H9 (cell line): ENCODE results near the gene DOCK9. TPM values are rescaled to one million over a fixed set of nuclear protein-coding genes. Genes with fewer than 3 reads are reported as not detected.

Source experiments
- DNase-seq: peaks from one replicate; pipeline ENCODE4 v3.0.0-alpha.2; 2017
- H2AFZ ChIP-seq: one replicate; pipeline ENCODE4 v1.6.1; 2013; ENCODE audit warnings: mild to moderate bottlenecking, low read length, control low read depth, moderate library complexity
- H2AK5ac ChIP-seq: 2 replicates; pipeline ENCODE4 v1.6.1; 2013; ENCODE audit warnings: low read length, control low read depth, mixed read lengths; ENCODE audit not compliant: insufficient read length
- H2BK120ac ChIP-seq: one replicate; pipeline ENCODE4 v1.6.1; 2013; ENCODE audit warnings: low read depth, mild to moderate bottlenecking, low read length, control low read depth, inconsistent platforms; ENCODE audit not compliant: poor library complexity, severe bottlenecking
- H2BK12ac ChIP-seq: 2 replicates; pipeline ENCODE4 v1.6.1; 2013; ENCODE audit warnings: low read length, control low read depth, mixed read lengths, low read depth; ENCODE audit not compliant: insufficient read length
- H2BK15ac ChIP-seq: 2 replicates; pipeline ENCODE4 v1.6.1; 2013; ENCODE audit warnings: low read depth, low read length, control low read depth
- H2BK20ac ChIP-seq: one replicate; pipeline ENCODE4 v1.6.1; 2013; ENCODE audit warnings: low read depth, mild to moderate bottlenecking, low read length, control low read depth, inconsistent platforms; ENCODE audit not compliant: poor library complexity, severe bottlenecking
- H2BK5ac ChIP-seq: 2 replicates; pipeline ENCODE4 v1.6.1; 2013; ENCODE audit warnings: low read length, control low read depth, mixed read lengths; ENCODE audit not compliant: insufficient read length
- H3K14ac ChIP-seq: 2 replicates; pipeline ENCODE4 v1.6.1; 2013; ENCODE audit warnings: low read length, control low read depth; ENCODE audit not compliant: insufficient read depth
- H3K18ac ChIP-seq: 2 replicates; pipeline ENCODE4 v1.6.1; 2013; ENCODE audit warnings: low read depth, mild to moderate bottlenecking, mixed read lengths, low read length, control low read depth; ENCODE audit not compliant: insufficient read length
- H3K23ac ChIP-seq: 2 replicates; pipeline ENCODE4 v1.6.1; 2013; ENCODE audit warnings: low read length, control low read depth, mixed read lengths, low read depth; ENCODE audit not compliant: insufficient read length
- H3K23me2 ChIP-seq: 2 replicates; pipeline ENCODE4 v1.6.1; 2013; ENCODE audit warnings: low read depth, mild to moderate bottlenecking, mixed read lengths, low read length, control low read depth; ENCODE audit not compliant: insufficient read length, poor library complexity, severe bottlenecking
- H3K27ac ChIP-seq: 2 replicates; pipeline ENCODE4 v1.5.1; 2013; ENCODE audit warnings: low read length, control low read depth, mixed read lengths, low read depth; ENCODE audit not compliant: insufficient read length
- H3K27me3 ChIP-seq: 2 replicates; pipeline ENCODE4 v1.6.1; 2013; ENCODE audit warnings: low read length, control low read depth, inconsistent platforms; ENCODE audit not compliant: insufficient read depth
- H3K4ac ChIP-seq: 2 replicates; pipeline ENCODE4 v1.6.1; 2013; ENCODE audit warnings: low read depth, mild to moderate bottlenecking, control low read depth, inconsistent platforms, low read length, moderate library complexity
- H3K4me1 ChIP-seq: 2 replicates; pipeline ENCODE4 v1.6.1; 2013; ENCODE audit warnings: low read length, control low read depth, inconsistent platforms; ENCODE audit not compliant: insufficient read depth
- H3K4me2 ChIP-seq: 2 replicates; pipeline ENCODE4 v1.6.1; 2013; ENCODE audit warnings: low read length, control low read depth, mixed read lengths; ENCODE audit not compliant: insufficient read length, insufficient read depth
- H3K56ac ChIP-seq: 2 replicates; pipeline ENCODE4 v1.6.1; 2013; ENCODE audit warnings: low read depth, mild to moderate bottlenecking, mixed read lengths, low read length, control low read depth; ENCODE audit not compliant: insufficient read length
- H3K79me1 ChIP-seq: 2 replicates; pipeline ENCODE4 v1.6.1; 2013; ENCODE audit warnings: low read depth, mild to moderate bottlenecking, moderate library complexity, low read length, control low read depth, inconsistent platforms; ENCODE audit not compliant: insufficient read depth, poor library complexity, severe bottlenecking
- H3K79me2 ChIP-seq: 2 replicates; pipeline ENCODE4 v1.6.1; 2013; ENCODE audit warnings: low read length, control low read depth, inconsistent platforms; ENCODE audit not compliant: insufficient read depth
- H3K9ac ChIP-seq: 2 replicates; pipeline ENCODE4 v1.6.1; 2013; ENCODE audit warnings: low read length, control low read depth, mixed read lengths; ENCODE audit not compliant: insufficient read length; ENCODE audit errors: extremely low read depth
- H3K9me3 ChIP-seq: one replicate; pipeline ENCODE4 v1.6.1; 2013; ENCODE audit warnings: low read depth, low read length, inconsistent platforms; ENCODE audit not compliant: control insufficient read depth
- H3T11ph ChIP-seq: one replicate; pipeline ENCODE4 v1.6.1; 2013; ENCODE audit warnings: mild to moderate bottlenecking, low read length, control low read depth, inconsistent platforms
- H4K20me1 ChIP-seq: one replicate; pipeline ENCODE4 v1.6.1; 2013; ENCODE audit not compliant: control insufficient read depth, insufficient read length, insufficient read depth
- H4K5ac ChIP-seq: 2 replicates; pipeline ENCODE4 v1.6.1; 2013; ENCODE audit warnings: low read depth, mild to moderate bottlenecking, mixed read lengths, low read length, control low read depth; ENCODE audit not compliant: insufficient read length
- H4K8ac ChIP-seq: replicated peaks from 2 replicates; pipeline ENCODE4 v1.6.1; 2013; ENCODE audit warnings: low read length, control low read depth, mixed read lengths, low read depth; ENCODE audit not compliant: insufficient read length
- H4K91ac ChIP-seq: 2 replicates; pipeline ENCODE4 v1.6.1; 2013; ENCODE audit warnings: low read depth, mild to moderate bottlenecking, moderate library complexity, mixed read lengths, low read length, control low read depth; ENCODE audit not compliant: insufficient read length
- H3K27ac Mint-ChIP-seq, 3 experiments: 2 replicates in 2 of 3; 3 replicates in 1 of 3; pipeline ENCODE4 v1.8.0; 2020 to 2021; ENCODE audit warnings: mixed read lengths in 3 of 3, mild to moderate bottlenecking in 1 of 3, moderate library complexity in 1 of 3
- H3K27me3 Mint-ChIP-seq: 2 replicates; pipeline ENCODE4 v1.8.0; 2021; ENCODE audit warnings: low read depth, mild to moderate bottlenecking, moderate library complexity, mixed read lengths
- H3K36me3 Mint-ChIP-seq, 3 experiments: 2 replicates in 2 of 3; 3 replicates in 1 of 3; pipeline ENCODE4 v1.8.0; 2020 to 2021; ENCODE audit warnings: low read depth in 3 of 3, mixed read lengths in 3 of 3; ENCODE audit not compliant: insufficient read depth in 1 of 3
- H3K4me1 Mint-ChIP-seq, 2 experiments: 2 replicates each; pipeline ENCODE4 v1.8.0; 2020; ENCODE audit warnings: mixed read lengths in 2 of 2
- H3K4me3 Mint-ChIP-seq, 2 experiments: 2 replicates in 1 of 2; 3 replicates in 1 of 2; pipeline ENCODE4 v1.8.0; 2020 to 2021; ENCODE audit warnings: mild to moderate bottlenecking in 2 of 2, mixed read lengths in 2 of 2, moderate library complexity in 1 of 2
- H3K9me3 Mint-ChIP-seq, 2 experiments: 2 replicates in 1 of 2; 3 replicates in 1 of 2; pipeline ENCODE4 v1.8.0; 2020; ENCODE audit warnings: mild to moderate bottlenecking in 2 of 2, mixed read lengths in 2 of 2, moderate library complexity in 1 of 2
- CTCF ChIP-seq: fragments of 200-600 bp; sonication (generic); conservative IDR thresholded peaks from 3 replicates; pipeline ENCODE4 v1.8.0; 2021; ENCODE audit warnings: antibody characterized with exemption, mild to moderate bottlenecking
- WGBS: extraction: QIAGEN DNeasy Blood & Tissue Kit; methylation state at CpG from one replicate; pipeline ENCODE4 v1.1.7; 2013; ENCODE audit warnings: missing lambda C conversion rate, low lambda C conversion rate, mixed read lengths; ENCODE audit not compliant: insufficient read length; ENCODE audit errors: extremely low coverage; 5-methylcytosine and 5-hydroxymethylcytosine counted together
- total RNA-seq: library from RNA; stranded (reverse); gene quantifications from 2 replicates; pipeline ENCODE4 v1.2.1, GENCODE V29; 2021

DOCK9 gene
- total RNA-seq, 1 experiment from 2014 or later = 23.0 TPM

DNA sequence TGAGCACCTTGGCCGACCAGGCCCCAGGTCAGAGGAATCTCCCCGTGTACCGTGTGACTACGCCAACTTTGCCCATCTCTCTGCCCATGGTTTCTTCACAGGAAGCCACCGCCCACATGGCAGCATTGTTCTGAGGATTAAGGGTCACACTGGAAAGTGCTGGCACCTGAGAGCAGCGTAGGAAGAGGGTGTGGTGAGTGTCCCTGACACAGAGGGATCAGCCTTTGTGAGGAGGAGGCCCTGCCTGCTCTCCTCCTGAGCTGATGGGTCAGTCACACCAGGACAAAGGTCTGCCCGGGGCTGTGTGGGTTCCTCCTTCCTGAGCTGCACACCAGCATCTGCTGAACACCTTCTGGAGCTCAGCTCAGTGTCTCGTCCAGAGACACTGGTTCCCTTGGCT, 193.2 kb downstream of the DOCK9 start:
- Histone ChIP-seq H3K9ac (no peak overlapping the region), H3K4me1 (no peaks in the 10 kb centered on the region), H2BK12ac (no peak overlapping the region), H2BK5ac (no peak overlapping the region), H2BK20ac (no peak overlapping the region), H3K79me1 (no peaks in the 10 kb centered on the region), H3K27me3 (no peaks in the 10 kb centered on the region), H2AFZ (no peak overlapping the region), H4K20me1 (no peaks in the 10 kb centered on the region), H3K56ac (no peak overlapping the region), H3K23me2 (no peaks in the 10 kb centered on the region), H3K79me2 (0 out of 2 replicates have a peak, but pooled peaks cover 1% of the 10 kb centered on the region), H4K8ac (no peak overlapping the region), H3T11ph (no peak overlapping the region), H3K9me3 (no peaks in the 10 kb centered on the region), H2BK15ac (no peak overlapping the region), H4K91ac (no peak overlapping the region), H3K14ac (no peak overlapping the region; the same call in 1 of the 2 replicates), H3K23ac (no peak overlapping the region), H3K4me2 (no peak overlapping the region), H3K18ac (no peak overlapping the region), H3K4ac (no peak overlapping the region), H3K27ac (no peak overlapping the region), H4K5ac (no peak overlapping the region), H2AK5ac (no peak overlapping the region), H2BK120ac (no peak overlapping the region)
- no peak for DNase-seq
- Mint-ChIP-seq H3K36me3 (no peaks in the 10 kb centered on the region; a peak in 1 of 7 replicates), H3K4me3 (no peak overlapping the region), H3K9me3 (peaks cover 0 to 2% of the 10 kb centered on the region in 2 experiments; a peak in 1 of 5 replicates), H3K4me1 (peaks cover 4 to 8% of the 10 kb centered on the region in 2 experiments; a peak in 1 of 4 replicates), H3K27ac (peak overlapping the region in 1 of 3 experiments; percentile 40; a peak in 1 of 7 replicates), H3K27me3 (no peaks in the 10 kb centered on the region; the same call in 1 of the 2 replicates)
- no CpG with 5 or more reads among the region's 8 CpGs for WGBS
- TF ChIP-seq CTCF = no peak
